Limb (tissue), 2 donors: ENCODE results near the gene ZNF619.
"Not testable (repeated sequence)": the region's sequence is repeated elsewhere in the genome, so short reads cannot be mapped to it uniquely, and the experiment has no call there.

Experiments
- DNase-seq, 2 donors: peaks; one replicate each; pipeline ENCODE4 v3.0.0-alpha.2; 2016; ENCODE audit errors: extremely low spot score in 2 of 2

The ZNF619 gene

GRCh38 chr3:40476478-40477470 is at the start of gene ZNF619:
Gene ZNF619, plus strand, starts transcription at chr3:40477122. Its CDS starts 858 bp downstream, at chr3:40477980.
- peak; percentile 73 to 84 for DNase-seq

GRCh38 chr3:40432793-40433192 is 44.1 kb upstream of the ZNF619 start:
- no peak for DNase-seq

- DNase-seq: no peak
Observed at GRCh38 chr3:40437889-40438288, 39.0 kb upstream of the ZNF619 start.

- no peak for DNase-seq
Observed at GRCh38 chr3:40445062-40445461, 31.9 kb upstream of the ZNF619 start.

- no peak for DNase-seq
Observed at GRCh38 chr3:40445880-40446279, 31.0 kb upstream of the ZNF619 start.

GRCh38 chr3:40450438-40450837 is 26.5 kb upstream of the ZNF619 start:
- no peak for DNase-seq

- DNase-seq: no peak
Observed at GRCh38 chr3:40451551-40451950, 25.4 kb upstream of the ZNF619 start.

GRCh38 chr3:40452057-40452456 is 24.9 kb upstream of the ZNF619 start:
- no peak for DNase-seq

- DNase-seq: no peak
Observed at GRCh38 chr3:40452562-40452875, 24.4 kb upstream of the ZNF619 start.

- DNase-seq: peak; percentile 96 to 99
Observed at GRCh38 chr3:40452876-40453730, 23.8 kb upstream of the ZNF619 start.

- DNase-seq: no peak
Observed at GRCh38 chr3:40453933-40454332, 23.0 kb upstream of the ZNF619 start.

- no peak for DNase-seq
Observed at GRCh38 chr3:40455328-40455727, 21.6 kb upstream of the ZNF619 start.

GRCh38 chr3:40456279-40456939 is 20.5 kb upstream of the ZNF619 start:
- DNase-seq: no peak

- DNase-seq: peak; percentile 95
Observed at GRCh38 chr3:40456940-40457823, 19.7 kb upstream of the ZNF619 start, which contains the start of gene RPL14. Gene RPL14, plus strand, starts transcription at chr3:40457339. Its CDS starts 133 bp downstream, at chr3:40457472.

- no peak for DNase-seq
Observed at GRCh38 chr3:40458473-40458872, 18.4 kb upstream of the ZNF619 start.

- DNase-seq: not testable (repeated sequence)
Observed at GRCh38 chr3:40460481-40460880, 16.4 kb upstream of the ZNF619 start.

- no peak for DNase-seq
Observed at GRCh38 chr3:40461161-40461560, 15.8 kb upstream of the ZNF619 start.

GRCh38 chr3:40462838-40463237 is 14.1 kb upstream of the ZNF619 start:
- DNase-seq: not testable (repeated sequence)

GRCh38 chr3:40463579-40463978 is 13.3 kb upstream of the ZNF619 start:
- no peak for DNase-seq

GRCh38 chr3:40464339-40465110 is 12.4 kb upstream of the ZNF619 start:
- DNase-seq: no peak
